K562 (cell line): ENCODE measurements around the gene PPP6R1. TPM values are rescaled to one million over a fixed set of nuclear protein-coding genes. Genes with fewer than 3 reads are reported as not detected.

Experiments used
- ARID1B ChIP-seq: fragments of 450-650 bp; IDR thresholded peaks from 2 replicates; pipeline ENCODE4 v1.6.1; 2016; ENCODE audit warnings: antibody characterized with exemption, mild to moderate bottlenecking, inconsistent platforms
- ETV5 ChIP-seq: sonication (generic); formaldehyde crosslinking; IDR thresholded peaks from 2 replicates; pipeline ENCODE4 v1.4.0; 2020; ENCODE audit warnings: low read depth, mild to moderate bottlenecking, missing genetic modification reagents
- ILK ChIP-seq: fragments of 450-650 bp; IDR thresholded peaks from 2 replicates; pipeline ENCODE4 v1.6.1; 2016; ENCODE audit warnings: missing genetic modification characterization, low read depth, mild to moderate bottlenecking, missing compliant biosample characterization, moderate library complexity, borderline replicate concordance
- RAD21 ChIP-seq, 2 experiments: fragments of 250-450 bp in 1 of 2; fragments of 450-650 bp in 1 of 2; sonication (Bioruptor Pico) in 1 of 2; formaldehyde crosslinking in 1 of 2; IDR thresholded peaks in 1 of 2; conservative IDR thresholded peaks in 1 of 2; 2 replicates each; pipeline versions ENCODE4 v1.4.0 to v1.8.0; 2020 to 2022; ENCODE audit warnings: mild to moderate bottlenecking in 2 of 2, moderate library complexity in 1 of 2
- ZFP30 ChIP-seq: fragments of 250-450 bp; sonication (Bioruptor Pico); IDR thresholded peaks from 2 replicates; pipeline ENCODE4 v1.8.0; 2022; ENCODE audit warnings: moderate library complexity, mild to moderate bottlenecking, inconsistent platforms, borderline replicate concordance
- ZNF174 ChIP-seq: fragments of 250-450 bp; sonication (Bioruptor Pico); IDR thresholded peaks from 2 replicates; pipeline ENCODE4 v1.4.0; 2020; ENCODE audit warnings: mild to moderate bottlenecking
- ZNF76 ChIP-seq: fragments of 250-450 bp; sonication (Bioruptor Pico); IDR thresholded peaks from 2 replicates; pipeline ENCODE4 v1.4.0; 2020; ENCODE audit warnings: mild to moderate bottlenecking, moderate library complexity, borderline replicate concordance
- ZSCAN32 ChIP-seq: fragments of 450-650 bp; formaldehyde crosslinking; IDR thresholded peaks from 2 replicates; pipeline ENCODE4 v1.4.0; 2020; ENCODE audit warnings: mild to moderate bottlenecking, moderate library complexity
- polyA plus RNA-seq, 8 experiments: library from polyadenylated mRNA; depleted of rRNA in 4 of 8; stranded (reverse) in 5 of 8; unstranded in 3 of 8; fragments of >200 nt; fragmentation: Nextera tagmentation in 2 of 8; fragmentation: Illumina TruSeq in 1 of 8; extraction: Ambion mirVana in 2 of 8; extraction: Trizol in 1 of 8; gene quantifications; 2 replicates each; pipeline versions ENCODE4 v1.2.1 to v1.2.3, GENCODE V29; 2011 to 2014; ENCODE audit warnings: inconsistent platforms in 1 of 8, missing spikeins in 1 of 8
- total RNA-seq, 7 experiments: library from RNA; depleted of rRNA in 6 of 7; stranded (reverse); fragments of >200 nt in 6 of 7; fragmentation: Illumina TruSeq in 2 of 7; extraction: Trizol in 2 of 7; gene quantifications; 2 replicates each; pipeline versions ENCODE4 v1.2.1 to v1.2.3, GENCODE V29; 2011 to 2021; ENCODE audit warnings: low replicate concordance in 1 of 7
- TF ChIP-seq, protein P1 (sequence below): sonication (generic); formaldehyde crosslinking; IDR thresholded peaks from 2 replicates; pipeline ENCODE4 v1.8.1; 2022; ENCODE audit warnings: missing genetic modification reagents

PPP6R1 gene
- total and polyA plus RNA-seq, 9 of the 15 experiments (the other 6 are each of a cell fraction or from before 2014, with no cell fraction given): 0.48 to 135 (median 37.2) TPM

DNA sequence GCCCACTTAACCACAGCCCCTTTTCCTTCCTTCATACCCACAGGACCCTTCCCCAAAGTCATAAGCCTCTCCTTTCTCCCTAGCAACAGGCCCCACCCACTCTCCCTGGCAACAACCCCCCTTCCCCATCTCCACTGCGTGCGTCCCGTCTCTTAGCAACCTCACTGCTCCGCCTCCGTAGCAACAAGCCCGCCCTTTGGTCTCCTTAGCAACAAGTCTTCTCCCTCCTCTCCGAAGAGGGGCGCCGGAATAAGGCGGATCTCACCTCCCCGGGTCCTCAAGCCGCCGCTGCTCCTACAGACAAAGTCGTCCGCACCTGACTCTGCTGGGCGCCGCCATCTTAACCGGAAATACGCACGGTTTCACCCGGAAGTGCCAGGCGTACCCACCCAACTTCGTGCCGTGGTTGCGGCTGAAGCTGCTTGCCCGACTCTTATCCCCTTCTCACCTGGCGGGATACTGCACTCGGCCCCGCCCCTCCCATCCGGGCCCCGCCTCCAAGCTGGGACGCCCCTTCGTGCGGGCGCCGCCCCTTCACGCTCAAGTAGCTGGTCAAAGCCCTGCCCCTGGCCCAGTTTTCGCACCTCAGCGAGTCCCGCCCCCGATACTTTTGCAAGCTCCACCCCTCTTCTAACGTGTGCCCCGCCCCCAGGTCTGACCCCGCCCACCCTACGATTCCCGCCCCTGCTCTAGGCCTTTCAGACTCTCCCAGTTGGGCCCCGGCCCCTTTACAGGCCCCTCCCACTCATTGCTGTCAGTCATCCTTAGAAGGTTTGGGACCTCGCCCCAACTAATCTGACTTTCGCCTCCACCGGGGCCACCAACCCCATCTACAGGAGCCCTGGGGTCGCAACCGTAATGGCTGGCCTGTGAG, 21.2 kb upstream of the PPP6R1 start, which contains the start of gene HSPBP1 (continued):
- TF ChIP-seq, protein P1, sequence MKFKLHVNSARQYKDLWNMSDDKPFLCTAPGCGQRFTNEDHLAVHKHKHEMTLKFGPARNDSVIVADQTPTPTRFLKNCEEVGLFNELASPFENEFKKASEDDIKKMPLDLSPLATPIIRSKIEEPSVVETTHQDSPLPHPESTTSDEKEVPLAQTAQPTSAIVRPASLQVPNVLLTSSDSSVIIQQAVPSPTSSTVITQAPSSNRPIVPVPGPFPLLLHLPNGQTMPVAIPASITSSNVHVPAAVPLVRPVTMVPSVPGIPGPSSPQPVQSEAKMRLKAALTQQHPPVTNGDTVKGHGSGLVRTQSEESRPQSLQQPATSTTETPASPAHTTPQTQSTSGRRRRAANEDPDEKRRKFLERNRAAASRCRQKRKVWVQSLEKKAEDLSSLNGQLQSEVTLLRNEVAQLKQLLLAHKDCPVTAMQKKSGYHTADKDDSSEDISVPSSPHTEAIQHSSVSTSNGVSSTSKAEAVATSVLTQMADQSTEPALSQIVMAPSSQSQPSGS (CRISPR knock-in tag): no peak
- no peak for TF ChIP-seq ZNF174
- TF ChIP-seq ARID1B: peak; percentile 28; the same call in 1 of the 2 replicates
- no peak for TF ChIP-seq ILK (tag)
- no peak for TF ChIP-seq ZSCAN32
- TF ChIP-seq RAD21 (CRISPR knock-in tag; conservative IDR thresholded peaks at IDR 0.05 in 1 of 2, IDR thresholded peaks at IDR 0.05 in 1 of 2): no peak
- 0 out of 2 replicates have a peak, but pooled peaks have one; percentile 53 for TF ChIP-seq ETV5 (CRISPR knock-in tag)
- TF ChIP-seq ZFP30 (CRISPR knock-in tag): no peak
- TF ChIP-seq ZNF76 (CRISPR knock-in tag): no peak
- TF ChIP-seq, all 486 proteins: peak for 132
